ENCODE data around the gene ATP10B. TPM values are rescaled to one million over a fixed set of nuclear protein-coding genes. Genes with fewer than 3 reads are reported as not detected.

Gene ATP10B
- total and polyA plus RNA-seq, 2 of the 13 experiments (the other 11 are each of a cell fraction or from before 2014, with no cell fraction given): not detected

DNA sequence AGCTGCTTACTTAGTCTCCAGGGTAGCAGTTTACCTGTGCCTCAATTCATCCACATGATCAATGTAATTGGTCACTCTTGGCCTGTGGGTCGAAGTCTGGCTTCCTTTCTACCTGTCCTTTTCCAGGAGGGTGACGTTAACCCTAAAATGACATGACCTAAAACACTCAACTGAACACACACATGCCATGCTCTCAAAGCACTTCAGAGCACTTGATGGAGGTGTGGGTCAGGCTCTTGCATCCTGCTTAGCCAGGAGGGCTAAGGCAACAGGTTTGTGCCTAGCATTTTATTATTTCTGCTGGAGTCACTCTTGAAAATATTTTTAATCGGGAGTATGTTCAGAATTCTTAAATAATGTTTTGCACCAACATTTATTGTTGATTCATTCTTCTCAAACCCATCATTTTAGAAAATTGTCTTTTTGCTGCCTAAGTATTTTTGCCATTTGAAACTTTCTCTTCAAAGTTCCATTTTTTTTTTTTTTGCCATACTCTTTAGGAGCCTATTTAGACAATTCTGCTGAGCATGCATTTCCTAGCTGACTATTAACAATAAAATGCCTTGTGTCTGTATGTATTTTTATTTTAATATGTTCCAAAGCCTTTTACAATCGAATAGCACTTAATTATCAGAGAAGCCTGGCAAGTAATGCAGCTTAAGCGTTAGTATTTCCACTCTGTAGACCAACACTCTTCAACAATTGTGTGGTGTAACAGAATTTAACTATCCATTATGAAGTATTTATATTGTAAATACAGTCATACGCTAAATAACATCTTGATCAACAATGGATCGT is 59.1 kb downstream of the ATP10B start:
- ChIA-PET POLR2A (no interaction called here), CTCF (ENCODE audit: low intra/inter-chr PET ratio, low total read pairs) (no interaction called here)
- intact Hi-C loops (cut with micrococcal nuclease; ENCODE audit: unreplicated experiment): no loop called here
- no peak for DNase-seq (ENCODE audit: low spot score)
- no peaks in the 10 kb centered on the region for H3K36me3 ChIP-seq (replicated peaks in 1 of 2; ENCODE audit: control insufficient read depth in 1 of 2, insufficient read depth in 2 of 2, low read length in 2 of 2)
- H3K4me1 ChIP-seq (ENCODE audit: insufficient read depth, low read length): no peaks in the 10 kb centered on the region
- no peaks in the 10 kb centered on the region; a peak in 1 of 5 replicates for H3K27me3 ChIP-seq (ENCODE audit: control insufficient read depth in 1 of 2, insufficient read depth in 2 of 2, low read length in 2 of 2)
- no peaks in the 10 kb centered on the region for H3K9me3 ChIP-seq (ENCODE audit: low read length)
- H3K27ac ChIP-seq (ENCODE audit: extremely low read length, insufficient read depth, low read length): no peak overlapping the region
- TF ChIP-seq SIN3B (IDR thresholded peaks at IDR 0.05; ENCODE audit: low read length) (no peak), MAFK (conservative IDR thresholded peaks at IDR 0.05 in 1 of 2, IDR thresholded peaks at IDR 0.05 in 1 of 2; ENCODE audit: low read length in 2 of 2) (peak in 1 of 2 experiments; percentile 79; a peak in 3 of 4 replicates), MAFF (IDR thresholded peaks at IDR 0.05; ENCODE audit: low read depth, low read length) (peak; percentile 74)
- TF ChIP-seq, protein P1, sequence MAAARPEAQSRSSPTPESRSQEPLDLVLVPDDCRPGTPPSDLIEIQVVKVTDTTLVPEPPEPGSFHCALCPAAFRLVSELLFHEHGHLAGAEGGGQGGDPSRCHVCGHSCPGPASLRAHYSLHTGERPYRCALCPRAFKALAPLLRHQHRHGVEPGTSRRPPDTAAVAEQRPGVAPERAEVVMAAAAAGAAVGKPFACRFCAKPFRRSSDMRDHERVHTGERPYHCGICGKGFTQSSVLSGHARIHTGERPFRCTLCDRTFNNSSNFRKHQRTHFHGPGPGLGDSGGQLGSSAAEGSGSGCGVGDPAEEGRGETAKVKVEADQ (CRISPR knock-in tag; IDR thresholded peaks at IDR 0.05; ENCODE audit: borderline replicate concordance): no peak
- 24% methylated on average over 7 of the region's 7 CpGs for WGBS (ENCODE audit: low lambda C conversion rate)
- BruUV-seq (replicated peaks): no TSS peak
- H3K79me2 ChIP-seq (ENCODE audit: insufficient read depth, low read length): no peaks in the 10 kb centered on the region
- FAIRE-seq: no peak
- H4K20me1 ChIP-seq (ENCODE audit: insufficient read depth, low read length): no peaks in the 10 kb centered on the region
- in situ Hi-C loops (cut with HindIII; ENCODE audit: extremely low pct_ligation_motif_present, low pct_unique_long_range_greater_than_20kb): loop anchor here (10.0 to 25.0 kb wide), 2 partner anchors 281 to 358 kb away; no protein-coding TSS in a partner anchor
- H2AFZ ChIP-seq (ENCODE audit: low read length): no peak overlapping the region
- no peak overlapping the region for H3K4me3 ChIP-seq (replicated peaks in 1 of 3; ENCODE audit: insufficient read depth in 1 of 3, low read depth in 2 of 3, low read length in 3 of 3)
- no peak overlapping the region for H3K9ac ChIP-seq (ENCODE audit: insufficient read depth, low read depth, low read length)
- H3K4me2 ChIP-seq (ENCODE audit: low read depth, low read length): no peak overlapping the region
- no peak for ATAC-seq

DNA sequence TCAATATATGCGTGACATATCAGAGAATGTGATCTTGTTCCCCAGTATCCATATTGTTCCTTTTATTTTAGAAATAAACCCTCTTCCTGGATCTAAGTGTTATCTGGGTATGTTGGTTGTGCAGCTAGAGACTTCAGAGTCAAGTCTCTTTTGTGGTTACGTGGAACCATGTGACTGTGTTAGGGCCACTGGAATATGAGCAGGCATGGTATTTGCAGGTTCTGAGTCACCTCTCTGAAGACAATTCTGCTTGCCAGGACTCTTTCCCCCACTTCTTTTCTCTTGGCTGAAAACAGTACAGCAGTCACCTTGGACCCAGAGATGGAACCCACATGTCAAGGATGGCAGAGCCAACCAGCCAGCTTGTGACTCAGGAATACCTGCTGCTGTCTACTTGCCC is 59.7 kb downstream of the ATP10B start:
- Histone ChIP-seq H3K27ac (ENCODE audit: extremely low read length, insufficient read depth, low read length) (no peak overlapping the region), H3K4me1 (ENCODE audit: insufficient read depth, low read length) (no peaks in the 10 kb centered on the region), H2AFZ (ENCODE audit: low read length) (no peak overlapping the region), H3K9ac (ENCODE audit: insufficient read depth, low read depth, low read length) (no peak overlapping the region), H4K20me1 (ENCODE audit: insufficient read depth, low read length) (no peaks in the 10 kb centered on the region), H3K4me3 (replicated peaks in 1 of 3; ENCODE audit: insufficient read depth in 1 of 3, low read depth in 2 of 3, low read length in 3 of 3) (no peak overlapping the region), H3K79me2 (ENCODE audit: insufficient read depth, low read length) (no peaks in the 10 kb centered on the region), H3K27me3 (ENCODE audit: control insufficient read depth in 1 of 2, insufficient read depth in 2 of 2, low read length in 2 of 2) (no peaks in the 10 kb centered on the region; a peak in 1 of 5 replicates), H3K4me2 (ENCODE audit: low read depth, low read length) (no peak overlapping the region), H3K9me3 (ENCODE audit: low read length) (no peaks in the 10 kb centered on the region), H3K36me3 (replicated peaks in 1 of 2; ENCODE audit: control insufficient read depth in 1 of 2, insufficient read depth in 2 of 2, low read length in 2 of 2) (no peaks in the 10 kb centered on the region)
- ChIA-PET POLR2A (no interaction called here), CTCF (ENCODE audit: low intra/inter-chr PET ratio, low total read pairs) (no interaction called here)
- ATAC-seq (no peak), DNase-seq (ENCODE audit: low spot score) (no peak), FAIRE-seq (no peak)
- no peak for TF ChIP-seq FIP1L1 (IDR thresholded peaks at IDR 0.05; ENCODE audit: borderline replicate concordance, insufficient read depth, low read depth, low read length)
- TF ChIP-seq ATF1 (CRISPR knock-in tag; IDR thresholded peaks at IDR 0.05): no peak
- TF ChIP-seq PAF1 (CRISPR knock-in tag; IDR thresholded peaks at IDR 0.05): no peak
- intact Hi-C loops (cut with micrococcal nuclease; ENCODE audit: unreplicated experiment): no loop called here
- BruUV-seq (replicated peaks): no TSS peak
- in situ Hi-C loops (cut with HindIII; ENCODE audit: extremely low pct_ligation_motif_present, low pct_unique_long_range_greater_than_20kb): loop anchor here (10.0 to 25.0 kb wide), 2 partner anchors 280 to 357 kb away; no protein-coding TSS in a partner anchor
- WGBS (ENCODE audit: low lambda C conversion rate): 19% methylated on average over 2 of the region's 2 CpGs
